ENCODE data around the gene PTPRK.

The PTPRK gene

DNA sequence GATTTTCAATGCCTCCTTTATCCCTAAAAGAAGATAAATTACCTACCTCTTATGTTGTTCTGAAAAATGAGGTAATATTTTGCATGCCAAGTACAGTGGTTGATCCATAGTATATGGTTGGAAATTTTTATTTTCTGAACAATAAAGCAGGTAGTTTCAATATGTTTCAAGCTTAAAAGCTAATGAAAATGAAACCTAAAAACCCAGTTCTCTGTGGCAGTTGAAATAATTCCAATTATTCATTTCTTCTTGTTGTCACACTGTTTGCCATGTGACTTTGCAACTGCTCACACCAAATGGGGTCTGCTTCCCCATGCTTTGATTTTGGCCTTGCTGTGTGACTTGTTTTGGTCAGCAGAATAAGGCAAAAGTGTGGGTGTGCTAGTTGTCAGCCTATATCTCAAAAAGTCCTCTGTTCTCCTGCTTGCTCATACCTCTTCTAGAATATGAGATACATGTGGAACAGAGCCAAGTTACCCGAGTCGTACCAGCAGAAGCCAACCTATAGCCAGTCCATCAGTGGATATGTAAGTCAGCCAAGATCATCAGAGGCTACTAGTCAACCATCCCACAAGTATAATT lies 422.3 kb downstream of the PTPRK start:
- no peak overlapping the region for H3K27ac ChIP-seq
- TF ChIP-seq, protein P1, sequence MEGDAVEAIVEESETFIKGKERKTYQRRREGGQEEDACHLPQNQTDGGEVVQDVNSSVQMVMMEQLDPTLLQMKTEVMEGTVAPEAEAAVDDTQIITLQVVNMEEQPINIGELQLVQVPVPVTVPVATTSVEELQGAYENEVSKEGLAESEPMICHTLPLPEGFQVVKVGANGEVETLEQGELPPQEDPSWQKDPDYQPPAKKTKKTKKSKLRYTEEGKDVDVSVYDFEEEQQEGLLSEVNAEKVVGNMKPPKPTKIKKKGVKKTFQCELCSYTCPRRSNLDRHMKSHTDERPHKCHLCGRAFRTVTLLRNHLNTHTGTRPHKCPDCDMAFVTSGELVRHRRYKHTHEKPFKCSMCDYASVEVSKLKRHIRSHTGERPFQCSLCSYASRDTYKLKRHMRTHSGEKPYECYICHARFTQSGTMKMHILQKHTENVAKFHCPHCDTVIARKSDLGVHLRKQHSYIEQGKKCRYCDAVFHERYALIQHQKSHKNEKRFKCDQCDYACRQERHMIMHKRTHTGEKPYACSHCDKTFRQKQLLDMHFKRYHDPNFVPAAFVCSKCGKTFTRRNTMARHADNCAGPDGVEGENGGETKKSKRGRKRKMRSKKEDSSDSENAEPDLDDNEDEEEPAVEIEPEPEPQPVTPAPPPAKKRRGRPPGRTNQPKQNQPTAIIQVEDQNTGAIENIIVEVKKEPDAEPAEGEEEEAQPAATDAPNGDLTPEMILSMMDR (conservative IDR thresholded peaks at IDR 0.05) = no peak

DNA sequence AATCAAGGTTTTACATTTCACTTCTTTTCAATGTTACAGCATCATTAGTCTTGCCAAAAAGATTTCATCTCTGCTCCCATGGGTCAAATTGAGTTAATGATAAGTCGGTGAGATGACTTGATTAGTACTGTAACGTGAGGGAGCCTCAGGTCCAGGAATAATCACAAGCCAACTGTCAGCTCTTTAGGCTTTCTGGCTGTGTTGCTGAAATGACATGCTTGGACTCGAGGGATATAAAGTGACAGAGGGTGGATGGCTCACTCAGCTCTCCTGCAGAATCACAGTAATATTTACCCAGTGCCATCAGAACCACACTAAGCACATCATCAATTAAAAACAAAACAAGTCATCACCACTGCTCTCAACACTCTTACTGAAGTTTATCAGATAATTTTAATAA lies 423.4 kb downstream of the PTPRK start:
- TF ChIP-seq, protein P1 (conservative IDR thresholded peaks at IDR 0.05) = no peak
- peak overlapping the region; percentile 28; the same call in 1 of the 2 replicates for H3K27ac ChIP-seq

DNA sequence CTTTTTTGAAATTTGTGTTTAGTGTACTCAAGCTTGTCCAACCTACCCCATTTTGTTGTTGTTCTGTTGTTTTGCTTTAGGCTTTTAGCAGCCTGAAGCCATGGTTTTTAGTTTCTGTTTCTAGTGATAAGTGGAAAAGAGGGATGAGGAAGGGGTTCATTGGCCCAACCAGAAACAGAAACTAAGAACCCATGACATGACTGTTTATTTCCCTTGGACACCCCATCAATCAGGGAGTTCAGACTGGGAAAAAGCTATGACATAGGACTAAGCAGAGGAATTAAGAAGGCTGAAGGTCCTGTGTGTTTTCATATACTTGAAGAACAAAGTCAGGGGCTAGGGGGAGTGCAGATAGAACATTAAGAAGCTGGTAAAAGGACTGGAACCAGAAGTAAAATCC lies 425.0 kb downstream of the PTPRK start:
- H3K27ac ChIP-seq = no peak overlapping the region
- TF ChIP-seq, protein P1 (conservative IDR thresholded peaks at IDR 0.05) = no peak

DNA sequence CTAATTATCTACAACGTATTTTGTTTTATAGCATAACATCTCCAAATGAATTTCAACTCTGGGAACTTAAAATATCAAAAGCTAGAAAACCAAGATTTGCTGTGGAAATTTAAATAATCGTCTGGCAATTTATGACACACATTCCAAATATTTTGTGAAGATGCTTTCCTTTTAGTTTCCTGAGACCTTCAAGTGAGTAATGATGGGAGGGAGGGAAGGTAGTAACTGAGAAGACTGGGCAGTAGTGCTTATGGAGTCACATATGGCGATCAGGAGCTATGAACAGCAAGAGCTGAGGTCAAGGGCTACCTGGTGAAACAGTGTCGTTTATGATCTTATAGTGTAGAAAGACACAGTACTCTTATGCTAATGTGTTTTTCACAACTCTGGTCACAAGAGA lies 441.4 kb downstream of the PTPRK start:
- no peak overlapping the region for H3K27ac ChIP-seq
- TF ChIP-seq, protein P1 (conservative IDR thresholded peaks at IDR 0.05) = no peak

DNA sequence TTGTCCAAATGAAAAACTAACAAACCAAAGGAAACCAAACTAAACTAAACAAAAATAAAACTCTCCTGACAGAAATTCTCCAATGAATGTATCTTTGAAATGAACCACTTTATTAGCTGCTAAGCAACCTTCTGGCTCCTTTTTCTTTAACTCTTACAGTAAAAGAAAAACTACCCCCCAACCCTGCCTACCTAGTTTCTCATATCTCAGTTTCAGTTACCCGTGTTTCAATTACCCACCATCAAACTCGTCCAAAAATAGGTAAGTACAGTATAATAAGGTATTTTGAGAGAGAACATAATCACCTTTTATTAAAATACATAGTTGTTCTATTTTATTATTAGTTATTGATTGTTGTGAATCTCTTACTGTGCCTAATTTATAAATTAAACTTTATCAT lies 442.1 kb downstream of the PTPRK start:
- H3K27ac ChIP-seq = no peak overlapping the region
- TF ChIP-seq, protein P1 (conservative IDR thresholded peaks at IDR 0.05) = no peak

DNA sequence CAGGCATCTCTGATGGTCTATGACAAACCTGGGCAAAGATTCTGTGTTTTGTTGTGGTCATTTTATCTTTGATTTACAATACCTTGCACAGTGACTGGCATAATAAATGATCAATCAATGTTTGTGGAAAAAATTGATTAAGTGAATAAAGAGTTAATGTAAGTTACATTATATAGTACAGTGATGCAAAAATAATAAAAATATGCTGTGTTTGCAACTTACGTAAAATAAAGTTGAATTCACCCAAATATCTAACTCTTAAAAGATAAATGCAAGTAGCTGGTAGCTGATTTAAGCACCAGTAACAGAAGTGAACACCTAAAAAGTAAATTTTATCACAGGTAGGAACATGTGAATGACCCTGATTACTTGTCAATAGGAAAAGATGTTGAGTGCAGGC lies 443.6 kb downstream of the PTPRK start:
- TF ChIP-seq, protein P1 (conservative IDR thresholded peaks at IDR 0.05) = no peak
- no peak overlapping the region for H3K27ac ChIP-seq

DNA sequence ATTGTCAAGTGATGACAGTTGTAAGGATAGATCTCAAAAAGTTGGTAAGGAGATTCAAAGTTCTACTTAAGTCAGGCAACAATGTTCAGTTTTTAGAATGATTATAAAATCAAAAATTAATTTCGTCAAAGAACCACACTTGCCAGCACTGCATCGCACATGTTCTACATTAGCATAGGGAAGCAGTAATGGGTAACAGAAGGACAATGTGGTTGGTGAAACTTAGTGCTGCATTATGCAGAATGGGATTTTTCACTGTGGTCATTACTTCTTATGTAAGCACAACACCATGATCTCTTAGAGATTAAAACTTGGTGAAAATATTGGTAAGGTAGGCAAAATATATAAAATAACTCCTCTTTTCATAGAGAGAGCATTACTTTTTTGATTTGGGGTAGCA lies 445.8 kb downstream of the PTPRK start:
- H3K27ac ChIP-seq = no peak overlapping the region
- TF ChIP-seq, protein P1 (conservative IDR thresholded peaks at IDR 0.05) = no peak

Measured in VCaP (cell line).